Neural cell (in vitro differentiated cells): ENCODE results near the gene PDS5B. TPM values are rescaled to one million over a fixed set of nuclear protein-coding genes. Genes with fewer than 3 reads are reported as not detected.

Experiments used
- H2AFZ ChIP-seq: fragments of 200-600, 300-800 bp; sonication (generic), shearing (Covaris generic); 2 replicates; pipeline ENCODE4 v1.6.0; 2014; ENCODE audit warnings: low read depth, mild to moderate bottlenecking, antibody characterized with exemption, low read length, moderate library complexity
- H3F3A ChIP-seq: fragments of 200-600 bp; shearing (Covaris generic); 2 replicates; pipeline ENCODE4 v1.6.1; 2016; ENCODE audit warnings: mild to moderate bottlenecking, moderate library complexity, mixed read lengths, antibody characterized with exemption, low read length; ENCODE audit not compliant: insufficient read depth, poor library complexity, severe bottlenecking
- H3K27ac ChIP-seq: fragments of 200-600, 300-800 bp; sonication (generic), shearing (Covaris generic); 2 replicates; pipeline ENCODE4 v1.5.1; 2014; ENCODE audit warnings: mild to moderate bottlenecking, low read length, moderate library complexity
- H3K27me3 ChIP-seq: fragments of 300-800, 200-600 bp; sonication (generic), shearing (Covaris generic); 2 replicates; pipeline ENCODE4 v1.6.0; 2014; ENCODE audit warnings: mild to moderate bottlenecking, low read depth, low read length, moderate library complexity; ENCODE audit not compliant: insufficient read depth
- H3K36me3 ChIP-seq: fragments of 300-800, 200-600 bp; sonication (generic), shearing (Covaris generic); 2 replicates; pipeline ENCODE4 v1.5.1; 2014; ENCODE audit warnings: mild to moderate bottlenecking, antibody characterized with exemption, low read length, moderate library complexity; ENCODE audit not compliant: insufficient read depth
- H3K4me2 ChIP-seq: fragments of 300-800, 200-600 bp; sonication (generic), shearing (Covaris generic); 2 replicates; pipeline ENCODE4 v1.6.0; 2014; ENCODE audit warnings: mild to moderate bottlenecking, low read length
- H3K4me3 ChIP-seq: fragments of 300-800, 200-600 bp; sonication (generic), shearing (Covaris generic); 2 replicates; pipeline ENCODE4 v1.5.1; 2014; ENCODE audit warnings: mild to moderate bottlenecking, low read length, moderate library complexity
- H3K79me2 ChIP-seq: fragments of 200-600 bp; shearing (Covaris generic); replicated peaks from 2 replicates; pipeline ENCODE4 v1.6.0; 2014; ENCODE audit warnings: mild to moderate bottlenecking, low read length, moderate library complexity; ENCODE audit not compliant: insufficient read depth
- H3K9ac ChIP-seq: fragments of 300-800, 200-600 bp; sonication (generic), shearing (Covaris generic); 2 replicates; pipeline ENCODE4 v1.6.1; 2016; ENCODE audit warnings: mild to moderate bottlenecking, low read length, mixed read lengths
- H3K9me2 ChIP-seq: fragments of 200-600 bp; shearing (Covaris generic); 2 replicates; pipeline ENCODE4 v1.6.1; 2016; ENCODE audit warnings: mild to moderate bottlenecking, low read length, mixed read lengths; ENCODE audit not compliant: insufficient read depth
- H3K9me3 ChIP-seq: fragments of 200-600, 300-800 bp; sonication (generic), shearing (Covaris generic); 2 replicates; pipeline ENCODE4 v1.6.1; 2016; ENCODE audit warnings: mild to moderate bottlenecking, mixed run types, low read length, moderate library complexity, mixed read lengths
- H4K20me1 ChIP-seq: fragments of 200-600 bp; shearing (Covaris generic); 2 replicates; pipeline ENCODE4 v1.6.1; 2016; ENCODE audit warnings: mild to moderate bottlenecking, mixed run types; ENCODE audit not compliant: insufficient read depth
- EP300 ChIP-seq: fragments of 450-650 bp; conservative IDR thresholded peaks from 2 replicates; pipeline ENCODE4 v1.6.1; 2014; ENCODE audit warnings: antibody characterized with exemption, mild to moderate bottlenecking, moderate library complexity; ENCODE audit not compliant: poor library complexity, severe bottlenecking
- EZH2 ChIP-seq: fragments of 200-600, 300-800 bp; shearing (Covaris generic), sonication (generic); IDR thresholded peaks from 2 replicates; pipeline ENCODE4 v1.6.1; 2014; ENCODE audit warnings: antibody characterized with exemption, low read length, borderline replicate concordance, mild to moderate bottlenecking; ENCODE audit not compliant: insufficient read depth, poor library complexity, severe bottlenecking
- MXI1 ChIP-seq: fragments of 450-650 bp; conservative IDR thresholded peaks from 2 replicates; pipeline ENCODE4 v1.6.1; 2014; ENCODE audit warnings: antibody characterized with exemption, mild to moderate bottlenecking; ENCODE audit not compliant: poor library complexity, severe bottlenecking
- POLR2AphosphoS5 ChIP-seq: IDR thresholded peaks from 2 replicates; pipeline ENCODE4 v1.6.1; 2012
- RAD21 ChIP-seq: fragments of 450-650 bp; conservative IDR thresholded peaks from 2 replicates; pipeline ENCODE4 v1.6.1; 2014; ENCODE audit warnings: antibody characterized with exemption, mild to moderate bottlenecking, moderate library complexity
- SMC3 ChIP-seq: fragments of 450-650 bp; conservative IDR thresholded peaks from 2 replicates; pipeline ENCODE4 v1.6.1; 2014; ENCODE audit warnings: antibody characterized with exemption, mild to moderate bottlenecking, moderate library complexity; ENCODE audit not compliant: poor library complexity
- TAF1 ChIP-seq: IDR thresholded peaks from 2 replicates; pipeline ENCODE4 v1.6.1; 2012; ENCODE audit warnings: low read depth
- polyA plus RNA-seq: library from polyadenylated mRNA; depleted of rRNA; stranded (reverse); fragments of >200 nt; gene quantifications from 2 replicates; pipeline ENCODE4 v1.2.3, GENCODE V29; 2014
- TF ChIP-seq, protein P1 (sequence below): IDR thresholded peaks from 2 replicates; pipeline ENCODE4 v1.6.1; 2012; ENCODE audit warnings: borderline replicate concordance
- TF ChIP-seq, protein P2 (sequence below): fragments of 450-650 bp; IDR thresholded peaks from 2 replicates; pipeline ENCODE4 v1.5.1; 2014; ENCODE audit warnings: antibody characterized with exemption, mild to moderate bottlenecking, moderate library complexity; ENCODE audit not compliant: poor library complexity, severe bottlenecking

PDS5B gene
- polyA plus RNA-seq, 1 donor from 2014 or later = 27.6 TPM

DNA sequence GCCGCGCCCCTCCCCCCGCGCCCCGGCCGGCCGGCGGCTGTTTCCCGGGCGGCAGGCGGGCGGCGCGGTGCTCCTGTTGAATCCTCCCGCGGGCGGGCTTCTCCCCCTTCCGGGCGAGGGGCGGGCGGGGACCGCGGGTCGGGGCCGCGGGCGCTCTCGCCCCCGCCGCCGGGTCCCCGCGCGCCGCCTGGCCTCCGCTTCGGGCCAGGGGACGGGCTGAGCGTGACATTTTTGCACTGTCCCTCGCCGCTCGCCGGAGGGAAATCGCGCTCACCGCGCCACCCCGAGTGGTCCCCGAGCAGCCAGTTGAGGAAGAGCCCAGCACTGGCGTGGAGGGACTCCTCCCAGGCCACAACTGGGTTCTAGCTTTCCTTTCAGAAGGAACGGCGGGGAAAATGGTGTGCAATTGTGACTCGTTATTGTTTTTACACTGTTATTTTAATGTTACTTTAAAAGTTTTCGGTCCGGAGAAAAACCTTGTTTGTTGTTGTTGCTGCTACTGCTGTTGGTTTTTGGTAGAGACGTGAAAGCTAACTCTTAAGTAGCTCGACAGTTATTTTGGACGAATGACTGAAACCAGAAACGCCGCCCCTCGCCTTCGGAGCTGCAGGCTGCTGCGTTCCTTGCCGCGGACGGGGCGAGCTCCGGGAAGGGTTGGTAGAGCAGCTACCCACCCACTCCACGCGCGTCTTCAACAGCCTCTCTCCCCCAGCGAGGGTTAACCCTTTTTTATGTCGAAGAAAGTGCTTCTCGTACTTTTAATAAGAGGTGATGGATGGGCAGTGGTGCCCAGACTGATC lies 959 bp downstream of the PDS5B start:
- TF ChIP-seq RAD21 (no peak), SMC3 (no peak), EZH2 (no peak), MXI1 (peak; percentile 24), TAF1 (no peak), POLR2AphosphoS5 (peak; percentile 16), EP300 (no peak)
- TF ChIP-seq, protein P1, sequence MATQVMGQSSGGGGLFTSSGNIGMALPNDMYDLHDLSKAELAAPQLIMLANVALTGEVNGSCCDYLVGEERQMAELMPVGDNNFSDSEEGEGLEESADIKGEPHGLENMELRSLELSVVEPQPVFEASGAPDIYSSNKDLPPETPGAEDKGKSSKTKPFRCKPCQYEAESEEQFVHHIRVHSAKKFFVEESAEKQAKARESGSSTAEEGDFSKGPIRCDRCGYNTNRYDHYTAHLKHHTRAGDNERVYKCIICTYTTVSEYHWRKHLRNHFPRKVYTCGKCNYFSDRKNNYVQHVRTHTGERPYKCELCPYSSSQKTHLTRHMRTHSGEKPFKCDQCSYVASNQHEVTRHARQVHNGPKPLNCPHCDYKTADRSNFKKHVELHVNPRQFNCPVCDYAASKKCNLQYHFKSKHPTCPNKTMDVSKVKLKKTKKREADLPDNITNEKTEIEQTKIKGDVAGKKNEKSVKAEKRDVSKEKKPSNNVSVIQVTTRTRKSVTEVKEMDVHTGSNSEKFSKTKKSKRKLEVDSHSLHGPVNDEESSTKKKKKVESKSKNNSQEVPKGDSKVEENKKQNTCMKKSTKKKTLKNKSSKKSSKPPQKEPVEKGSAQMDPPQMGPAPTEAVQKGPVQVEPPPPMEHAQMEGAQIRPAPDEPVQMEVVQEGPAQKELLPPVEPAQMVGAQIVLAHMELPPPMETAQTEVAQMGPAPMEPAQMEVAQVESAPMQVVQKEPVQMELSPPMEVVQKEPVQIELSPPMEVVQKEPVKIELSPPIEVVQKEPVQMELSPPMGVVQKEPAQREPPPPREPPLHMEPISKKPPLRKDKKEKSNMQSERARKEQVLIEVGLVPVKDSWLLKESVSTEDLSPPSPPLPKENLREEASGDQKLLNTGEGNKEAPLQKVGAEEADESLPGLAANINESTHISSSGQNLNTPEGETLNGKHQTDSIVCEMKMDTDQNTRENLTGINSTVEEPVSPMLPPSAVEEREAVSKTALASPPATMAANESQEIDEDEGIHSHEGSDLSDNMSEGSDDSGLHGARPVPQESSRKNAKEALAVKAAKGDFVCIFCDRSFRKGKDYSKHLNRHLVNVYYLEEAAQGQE = no peak
- TF ChIP-seq, protein P2, sequence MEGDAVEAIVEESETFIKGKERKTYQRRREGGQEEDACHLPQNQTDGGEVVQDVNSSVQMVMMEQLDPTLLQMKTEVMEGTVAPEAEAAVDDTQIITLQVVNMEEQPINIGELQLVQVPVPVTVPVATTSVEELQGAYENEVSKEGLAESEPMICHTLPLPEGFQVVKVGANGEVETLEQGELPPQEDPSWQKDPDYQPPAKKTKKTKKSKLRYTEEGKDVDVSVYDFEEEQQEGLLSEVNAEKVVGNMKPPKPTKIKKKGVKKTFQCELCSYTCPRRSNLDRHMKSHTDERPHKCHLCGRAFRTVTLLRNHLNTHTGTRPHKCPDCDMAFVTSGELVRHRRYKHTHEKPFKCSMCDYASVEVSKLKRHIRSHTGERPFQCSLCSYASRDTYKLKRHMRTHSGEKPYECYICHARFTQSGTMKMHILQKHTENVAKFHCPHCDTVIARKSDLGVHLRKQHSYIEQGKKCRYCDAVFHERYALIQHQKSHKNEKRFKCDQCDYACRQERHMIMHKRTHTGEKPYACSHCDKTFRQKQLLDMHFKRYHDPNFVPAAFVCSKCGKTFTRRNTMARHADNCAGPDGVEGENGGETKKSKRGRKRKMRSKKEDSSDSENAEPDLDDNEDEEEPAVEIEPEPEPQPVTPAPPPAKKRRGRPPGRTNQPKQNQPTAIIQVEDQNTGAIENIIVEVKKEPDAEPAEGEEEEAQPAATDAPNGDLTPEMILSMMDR = no peak
- Histone ChIP-seq H3K4me2 (peak overlapping the region; percentile 90), H3F3A (no peaks in the 10 kb centered on the region), H3K36me3 (no peaks in the 10 kb centered on the region), H3K27ac (peak overlapping the region; percentile 58), H3K79me2 (peaks cover 48% of the 10 kb centered on the region), H4K20me1 (peaks cover 4% of the 10 kb centered on the region), H2AFZ (peak overlapping the region; percentile 23), H3K9me3 (no peaks in the 10 kb centered on the region), H3K27me3 (no peaks in the 10 kb centered on the region), H3K4me3 (peak overlapping the region; percentile 90), H3K9ac (peak overlapping the region; percentile 67), H3K9me2 (no peaks in the 10 kb centered on the region)

DNA sequence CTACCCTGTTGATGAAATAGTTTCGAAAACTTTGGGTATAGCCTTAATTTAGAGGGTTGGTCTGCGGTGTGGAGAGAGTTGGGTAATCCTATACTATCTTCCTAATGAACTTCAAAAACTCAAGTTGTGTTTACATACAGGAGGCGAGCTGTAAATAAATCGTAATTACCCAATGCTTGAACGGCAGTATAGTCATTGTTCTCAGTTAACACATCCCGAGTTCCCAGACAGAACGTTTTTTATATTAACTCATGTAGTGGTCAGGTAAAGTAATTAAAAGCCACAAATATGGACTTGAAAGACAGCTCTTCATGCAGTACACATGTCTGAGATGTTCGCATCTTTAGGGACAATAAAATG lies 1.5 kb downstream of the PDS5B start:
- no peak for TF ChIP-seq RAD21
- no peak for TF ChIP-seq EZH2
- TF ChIP-seq, protein P1 = no peak
- no peak for TF ChIP-seq MXI1
- TF ChIP-seq, protein P2 = no peak
- TF ChIP-seq SMC3 = no peak
- TF ChIP-seq TAF1 = no peak
- TF ChIP-seq POLR2AphosphoS5 = no peak
- TF ChIP-seq EP300 = no peak
- H3K79me2 ChIP-seq = peaks cover 54% of the 10 kb centered on the region
- no peak overlapping the region for H2AFZ ChIP-seq
- H3K36me3 ChIP-seq = no peaks in the 10 kb centered on the region
- H3F3A ChIP-seq = no peaks in the 10 kb centered on the region
- H4K20me1 ChIP-seq = peaks cover 4% of the 10 kb centered on the region
- H3K4me3 ChIP-seq = peak overlapping the region; percentile 90
- H3K9me3 ChIP-seq = no peaks in the 10 kb centered on the region
- peak overlapping the region; percentile 58 for H3K27ac ChIP-seq
- no peaks in the 10 kb centered on the region for H3K27me3 ChIP-seq
- H3K9me2 ChIP-seq = no peaks in the 10 kb centered on the region
- H3K4me2 ChIP-seq = peak overlapping the region; percentile 90
- peak overlapping the region; percentile 67 for H3K9ac ChIP-seq
